GM21737 (cell line): ENCODE data around the gene OTOA.
"Not testable (repeated sequence)": the region's sequence is repeated elsewhere in the genome, so short reads cannot be mapped to it uniquely, and the experiment has no call there.

Experiments
- ATAC-seq: cut with Tn5 transposase; IDR thresholded peaks from one replicate; pipeline ENCODE4 v1.9.1; 2021; ENCODE audit warnings: mild to moderate bottlenecking, moderate library complexity; ENCODE audit not compliant: unreplicated experiment

Gene OTOA

DNA sequence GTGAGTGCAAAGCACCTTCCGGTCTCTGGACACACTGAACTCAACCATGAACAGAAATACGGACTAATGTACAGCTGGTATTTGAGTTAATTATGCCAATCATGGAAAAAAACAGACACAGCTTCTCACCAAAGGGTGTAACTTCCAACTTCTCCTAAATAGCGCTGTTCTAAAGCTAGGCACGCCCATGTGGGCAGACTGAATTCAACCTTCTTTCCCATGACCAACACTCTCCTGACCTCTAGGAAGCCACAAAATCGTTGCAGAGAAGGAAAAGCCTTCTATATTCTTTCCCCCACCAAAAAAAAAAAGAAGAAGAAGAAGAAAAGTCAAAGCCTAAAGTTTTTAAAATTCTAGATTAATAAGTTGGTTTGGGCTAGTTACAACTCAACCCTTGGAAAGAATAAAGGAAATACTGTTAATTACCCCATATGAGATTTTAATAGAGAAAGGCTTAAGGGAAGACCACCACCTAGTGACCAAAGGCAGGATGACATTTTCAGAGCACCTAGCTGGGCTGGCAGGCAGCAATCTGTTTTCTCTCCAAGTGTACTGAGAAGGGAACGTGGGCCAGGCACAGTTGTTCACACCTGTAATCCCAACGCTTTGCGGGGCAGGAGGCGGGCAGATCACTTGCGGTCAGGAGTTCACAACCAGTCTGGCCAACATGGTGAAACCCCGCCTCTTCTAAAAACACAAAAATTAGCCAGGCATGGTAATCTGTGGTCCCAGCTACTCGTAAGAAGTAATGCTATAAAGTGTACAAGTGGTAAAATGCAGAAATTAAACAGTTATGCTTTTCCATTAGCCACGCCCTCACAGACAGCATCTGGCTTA is 138.0 kb downstream of the OTOA start:
- ATAC-seq, result not testable (repeated sequence)

- not testable (repeated sequence) for ATAC-seq
Observed at GRCh38 chr16:21802375-21802663, 138.6 kb downstream of the OTOA start.
